ENCODE measurements around the gene CD164L2. TPM values are rescaled to one million over a fixed set of nuclear protein-coding genes. Genes with fewer than 3 reads are reported as not detected.

The CD164L2 gene
- total RNA-seq, 1 donor from 2014 or later, result not detected

DNA sequence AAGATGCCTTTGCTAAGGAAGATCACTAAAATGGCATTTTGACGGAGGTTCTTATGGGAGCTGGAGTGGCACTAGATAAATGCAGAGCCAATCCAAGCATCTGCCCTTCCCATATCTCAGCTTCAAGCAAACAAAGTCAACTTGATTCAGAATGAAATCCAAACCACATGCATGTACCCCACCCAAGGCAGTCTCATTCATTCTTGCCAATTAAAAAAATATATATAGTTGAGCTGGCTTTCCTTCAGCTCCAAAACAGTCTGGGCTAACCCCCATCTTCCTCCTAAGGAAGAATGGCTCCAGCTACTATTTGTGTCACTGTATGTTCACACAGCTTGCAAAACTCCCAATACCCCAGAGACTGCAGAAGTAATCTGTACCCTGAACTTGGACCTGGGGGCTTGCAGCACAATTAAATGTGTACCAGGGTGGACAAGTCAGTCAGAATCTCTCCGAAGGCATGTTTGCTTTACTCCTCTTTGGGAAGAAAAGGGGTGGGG, 44.7 kb upstream of the CD164L2 start:
- peak overlapping the region; percentile 13 for H3K4me3 Mint-ChIP-seq
- no peaks in the 10 kb centered on the region for H3K27me3 Mint-ChIP-seq (ENCODE audit: low read depth)
- H3K36me3 Mint-ChIP-seq (ENCODE audit: low read depth), result peaks cover 6% of the 10 kb centered on the region
- H3K9me3 Mint-ChIP-seq, result no peaks in the 10 kb centered on the region
- peaks cover 35% of the 10 kb centered on the region for H3K4me1 Mint-ChIP-seq
- TF ChIP-seq, protein P1, sequence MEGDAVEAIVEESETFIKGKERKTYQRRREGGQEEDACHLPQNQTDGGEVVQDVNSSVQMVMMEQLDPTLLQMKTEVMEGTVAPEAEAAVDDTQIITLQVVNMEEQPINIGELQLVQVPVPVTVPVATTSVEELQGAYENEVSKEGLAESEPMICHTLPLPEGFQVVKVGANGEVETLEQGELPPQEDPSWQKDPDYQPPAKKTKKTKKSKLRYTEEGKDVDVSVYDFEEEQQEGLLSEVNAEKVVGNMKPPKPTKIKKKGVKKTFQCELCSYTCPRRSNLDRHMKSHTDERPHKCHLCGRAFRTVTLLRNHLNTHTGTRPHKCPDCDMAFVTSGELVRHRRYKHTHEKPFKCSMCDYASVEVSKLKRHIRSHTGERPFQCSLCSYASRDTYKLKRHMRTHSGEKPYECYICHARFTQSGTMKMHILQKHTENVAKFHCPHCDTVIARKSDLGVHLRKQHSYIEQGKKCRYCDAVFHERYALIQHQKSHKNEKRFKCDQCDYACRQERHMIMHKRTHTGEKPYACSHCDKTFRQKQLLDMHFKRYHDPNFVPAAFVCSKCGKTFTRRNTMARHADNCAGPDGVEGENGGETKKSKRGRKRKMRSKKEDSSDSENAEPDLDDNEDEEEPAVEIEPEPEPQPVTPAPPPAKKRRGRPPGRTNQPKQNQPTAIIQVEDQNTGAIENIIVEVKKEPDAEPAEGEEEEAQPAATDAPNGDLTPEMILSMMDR (conservative IDR thresholded peaks at IDR 0.05), result no peak
- no peak for DNase-seq (ENCODE audit: low read depth, low spot score)
- H3K27ac Mint-ChIP-seq (ENCODE audit: unreplicated experiment), result peak overlapping the region; percentile 86

DNA sequence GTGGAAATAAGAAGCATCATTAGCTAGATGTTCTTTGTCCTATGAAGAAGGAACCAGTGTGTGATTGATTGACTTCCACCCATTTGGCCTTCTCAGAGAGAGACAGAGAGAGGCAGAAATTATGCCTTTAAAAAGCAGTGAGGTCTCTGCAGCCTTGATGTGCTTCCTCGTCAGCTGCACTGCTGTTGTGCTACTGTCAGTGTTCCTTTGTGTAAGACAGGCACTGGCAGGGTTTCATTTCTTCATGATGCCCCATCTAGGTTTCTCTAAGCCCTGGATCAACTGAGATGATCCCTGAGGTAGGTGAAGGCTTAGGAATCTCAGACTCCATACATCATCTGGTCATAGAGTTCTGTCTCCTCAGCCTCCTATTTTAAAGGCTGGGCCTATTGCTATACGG, 44.2 kb upstream of the CD164L2 start:
- Mint-ChIP-seq H3K9me3 (no peaks in the 10 kb centered on the region), H3K27me3 (ENCODE audit: low read depth) (no peaks in the 10 kb centered on the region), H3K4me1 (peaks cover 35% of the 10 kb centered on the region), H3K27ac (ENCODE audit: unreplicated experiment) (no peak overlapping the region), H3K4me3 (peak overlapping the region; percentile 13), H3K36me3 (ENCODE audit: low read depth) (peaks cover 6% of the 10 kb centered on the region)
- TF ChIP-seq, protein P1 (conservative IDR thresholded peaks at IDR 0.05), result no peak
- no peak for DNase-seq (ENCODE audit: low read depth, low spot score)

DNA sequence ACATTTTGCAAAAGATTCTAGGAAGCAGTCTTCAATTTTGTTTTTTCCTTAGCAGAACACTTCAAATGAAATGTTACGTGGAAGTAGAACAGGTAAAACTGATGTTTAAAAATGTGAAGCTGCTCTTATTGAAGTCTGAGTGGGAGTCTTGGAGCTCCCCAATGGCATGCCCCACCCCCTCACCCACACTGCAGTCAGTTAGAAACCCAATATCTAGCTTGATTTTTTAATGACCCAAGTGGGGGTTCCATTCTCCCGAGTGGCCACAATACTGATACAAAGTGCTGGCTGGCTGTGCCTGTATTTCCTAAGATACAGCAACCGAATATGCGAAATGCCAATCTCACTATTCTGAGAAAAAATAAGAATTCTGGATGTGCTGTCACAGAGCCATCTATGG, 40.6 kb upstream of the CD164L2 start:
- DNase-seq (ENCODE audit: low read depth, low spot score), result no peak
- Mint-ChIP-seq H3K9me3 (no peaks in the 10 kb centered on the region), H3K4me3 (no peak overlapping the region), H3K27me3 (ENCODE audit: low read depth) (no peaks in the 10 kb centered on the region), H3K36me3 (ENCODE audit: low read depth) (peaks cover 6% of the 10 kb centered on the region), H3K4me1 (peaks cover 26% of the 10 kb centered on the region), H3K27ac (ENCODE audit: unreplicated experiment) (no peak overlapping the region)
- TF ChIP-seq, protein P1 (conservative IDR thresholded peaks at IDR 0.05), result no peak

DNA sequence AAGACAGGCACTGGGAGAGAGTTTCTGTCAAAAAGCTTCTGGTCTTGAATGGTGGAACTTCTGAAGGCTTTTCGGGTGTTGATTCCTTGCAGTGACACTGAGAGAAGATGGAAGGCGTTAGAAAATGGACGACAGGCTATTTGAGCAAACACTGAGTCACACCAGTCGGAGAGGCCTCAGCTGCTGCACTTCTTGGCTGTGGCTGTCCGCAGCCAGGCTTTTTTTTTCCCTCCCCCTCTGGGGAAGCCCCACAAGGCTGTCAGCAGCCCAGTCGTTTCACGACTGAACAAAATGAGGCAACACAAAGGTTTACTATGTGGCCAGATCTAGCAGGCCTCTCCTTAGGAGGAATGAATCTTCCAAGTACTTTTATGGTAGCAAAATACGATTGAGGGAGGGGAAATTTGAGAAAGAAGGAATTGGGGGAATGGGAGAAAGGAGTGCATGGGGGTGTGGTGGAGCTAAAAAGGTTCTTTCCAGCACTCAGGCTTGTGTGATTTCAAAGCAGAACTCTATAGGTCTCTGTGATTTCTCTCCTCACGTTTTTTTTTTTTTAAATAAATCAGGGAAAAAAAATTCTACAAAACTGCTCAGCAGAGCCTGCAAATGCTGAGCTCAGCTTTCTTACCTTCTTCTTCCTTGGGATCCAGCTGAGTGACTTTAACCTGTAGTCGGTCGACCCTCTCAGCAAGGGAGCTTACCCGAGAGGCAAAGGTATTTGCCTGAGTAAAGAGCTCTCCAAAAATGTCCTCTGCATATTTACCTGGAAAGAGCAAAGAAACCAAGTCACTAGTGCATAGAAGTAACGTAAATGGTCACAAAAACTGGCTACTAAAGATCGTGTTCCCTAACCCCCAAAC, 35.4 kb upstream of the CD164L2 start:
- TF ChIP-seq, protein P1 (conservative IDR thresholded peaks at IDR 0.05), result no peak
- Mint-ChIP-seq H3K36me3 (ENCODE audit: low read depth) (peaks cover 16% of the 10 kb centered on the region), H3K4me3 (peak overlapping the region; percentile 26), H3K9me3 (no peaks in the 10 kb centered on the region), H3K4me1 (peaks cover 39% of the 10 kb centered on the region), H3K27me3 (ENCODE audit: low read depth) (no peaks in the 10 kb centered on the region), H3K27ac (ENCODE audit: unreplicated experiment) (peak overlapping the region; percentile 94)
- no peak for DNase-seq (ENCODE audit: low read depth, low spot score)

DNA sequence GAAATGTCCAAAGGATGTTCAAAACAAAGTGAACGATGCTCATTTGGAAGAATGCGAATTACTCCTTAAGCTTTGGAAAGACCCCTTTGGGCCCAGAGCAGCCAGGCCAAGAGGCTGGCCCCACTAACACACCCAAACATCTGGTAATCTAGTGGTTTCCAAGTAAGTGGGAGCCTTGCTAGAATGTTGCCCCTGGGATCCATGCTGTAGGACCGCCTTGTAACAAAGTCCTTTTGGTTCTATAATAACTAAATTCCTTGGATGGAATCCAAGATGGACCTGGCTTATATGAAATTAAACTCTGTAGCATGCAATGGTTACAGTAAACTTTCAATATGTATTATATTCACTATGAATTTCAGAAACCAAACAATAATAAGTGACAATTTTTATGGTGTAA, 34.6 kb upstream of the CD164L2 start:
- DNase-seq (ENCODE audit: low read depth, low spot score), result no peak
- Mint-ChIP-seq H3K9me3 (no peaks in the 10 kb centered on the region), H3K4me3 (no peak overlapping the region), H3K36me3 (ENCODE audit: low read depth) (peaks cover 20% of the 10 kb centered on the region), H3K27ac (ENCODE audit: unreplicated experiment) (no peak overlapping the region), H3K27me3 (ENCODE audit: low read depth) (no peaks in the 10 kb centered on the region), H3K4me1 (peaks cover 39% of the 10 kb centered on the region)
- TF ChIP-seq, protein P1 (conservative IDR thresholded peaks at IDR 0.05), result no peak

All from neural crest cell (in vitro differentiated cells).